Measurements from ENCODE around the gene PIK3R6.
"Not testable (repeated sequence)": the region's sequence is repeated elsewhere in the genome, so short reads cannot be mapped to it uniquely, and the experiment has no call there.

Gene PIK3R6

GRCh38 chr17:8821446-8822105 lies 45.9 kb downstream of the PIK3R6 start:
- no peak for DNase-seq

- no peak for DNase-seq
These were observed 47.0 kb downstream of the PIK3R6 start for GRCh38 chr17:8820311-8821010.

- no peak for DNase-seq
These were observed 48.7 kb downstream of the PIK3R6 start for GRCh38 chr17:8818654-8819330.

GRCh38 chr17:8818047-8818446 lies 49.4 kb downstream of the PIK3R6 start:
- DNase-seq = no peak

GRCh38 chr17:8806926-8807550 lies 60.4 kb downstream of the PIK3R6 start:
- no peak for DNase-seq

GRCh38 chr17:8806253-8806925 lies 61.1 kb downstream of the PIK3R6 start:
- DNase-seq = no peak

GRCh38 chr17:8805396-8805795 lies 62.1 kb downstream of the PIK3R6 start:
- not testable (repeated sequence) for DNase-seq

- DNase-seq = no peak
These were observed 63.7 kb downstream of the PIK3R6 start for GRCh38 chr17:8803531-8804420.

- DNase-seq = no peak
These were observed 66.2 kb downstream of the PIK3R6 start for GRCh38 chr17:8801135-8801840.

- DNase-seq = no peak
These were observed 66.8 kb downstream of the PIK3R6 start for GRCh38 chr17:8800656-8801055.

- DNase-seq = no peak
These were observed 67.8 kb downstream of the PIK3R6 start for GRCh38 chr17:8799570-8800212.

GRCh38 chr17:8798846-8799569 lies 68.5 kb downstream of the PIK3R6 start, which contains the start of gene MFSD6L:
MFSD6L (minus strand) TSS chr17:8799365; CDS start chr17:8799120, 245 bp downstream.
- no peak for DNase-seq

GRCh38 chr17:8798176-8798845 lies 69.2 kb downstream of the PIK3R6 start:
- no peak for DNase-seq

- DNase-seq = no peak
These were observed 69.8 kb downstream of the PIK3R6 start for GRCh38 chr17:8797621-8798175.

GRCh38 chr17:8794636-8795035 lies 72.8 kb downstream of the PIK3R6 start:
- DNase-seq = no peak

- DNase-seq = no peak
These were observed 73.8 kb downstream of the PIK3R6 start for GRCh38 chr17:8793649-8794048.

- DNase-seq = no peak
These were observed 74.8 kb downstream of the PIK3R6 start for GRCh38 chr17:8792646-8793045.

GRCh38 chr17:8791910-8792270 lies 75.6 kb downstream of the PIK3R6 start:
- DNase-seq = no peak
